ENCODE data around the gene COL15A1.

Gene COL15A1

DNA sequence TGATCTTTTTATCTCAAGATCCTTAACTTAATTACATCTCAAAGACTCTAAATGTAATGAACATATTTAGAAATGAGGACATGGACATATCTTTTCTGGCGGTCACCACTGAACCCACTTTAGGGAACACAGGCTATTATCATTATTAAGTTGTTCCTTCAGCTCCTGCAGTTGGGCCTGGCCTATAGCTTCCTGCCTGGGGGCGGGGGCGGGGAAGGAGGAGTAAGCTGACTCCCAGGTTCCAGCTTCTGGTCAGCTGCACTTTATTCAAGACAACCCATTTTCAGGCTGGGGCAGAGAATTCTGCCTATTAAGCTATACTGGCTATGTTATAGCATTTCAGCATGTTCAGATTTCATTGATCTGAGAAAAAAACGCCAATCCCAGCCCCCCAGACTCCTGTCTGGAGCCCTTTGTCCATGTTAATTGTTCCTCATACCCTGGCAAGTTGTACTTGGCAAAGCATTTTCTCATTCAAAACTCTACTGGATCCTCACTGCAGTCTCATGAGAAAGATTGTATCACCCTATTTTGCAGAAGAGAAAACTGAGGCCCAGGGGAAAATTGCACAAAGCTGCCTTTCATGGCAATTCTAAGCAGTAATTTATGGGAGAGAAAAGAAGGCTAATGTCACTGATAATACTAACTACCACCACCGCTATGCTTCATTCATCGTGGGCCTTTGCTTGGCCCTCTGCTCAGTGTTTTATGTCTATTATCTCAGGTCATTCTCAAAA, 25.1 kb downstream of the COL15A1 start:
- FAIRE-seq: no peak
- DNase-seq (ENCODE audit: insufficient read length, low spot score): no peak

DNA sequence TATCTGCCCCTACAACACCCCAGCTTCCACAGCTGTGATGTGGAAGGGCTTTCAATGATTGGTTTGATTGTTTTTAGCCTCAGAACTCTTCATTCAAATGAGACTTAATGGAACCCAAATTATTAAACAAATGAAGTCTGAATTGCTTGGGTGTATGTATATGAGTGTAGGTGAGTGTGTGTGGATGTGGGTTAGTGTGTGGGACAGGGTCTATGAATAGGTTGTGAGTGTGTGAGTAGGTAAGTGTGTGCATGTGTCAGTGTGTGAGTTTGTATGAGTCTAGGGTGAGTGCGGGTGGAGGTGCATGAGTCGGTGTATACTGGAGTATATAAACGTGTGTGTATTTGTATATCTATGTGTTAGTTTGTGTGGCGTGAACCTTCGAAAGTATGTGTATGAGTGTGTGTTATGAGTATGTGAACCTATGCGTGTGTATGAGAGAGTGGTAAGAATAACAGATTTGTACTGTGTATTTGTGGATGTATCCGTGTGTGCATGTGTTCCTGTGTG, 26.9 kb downstream of the COL15A1 start:
- DNase-seq (ENCODE audit: insufficient read length, low spot score) (no peak), FAIRE-seq (no peak)

DNA sequence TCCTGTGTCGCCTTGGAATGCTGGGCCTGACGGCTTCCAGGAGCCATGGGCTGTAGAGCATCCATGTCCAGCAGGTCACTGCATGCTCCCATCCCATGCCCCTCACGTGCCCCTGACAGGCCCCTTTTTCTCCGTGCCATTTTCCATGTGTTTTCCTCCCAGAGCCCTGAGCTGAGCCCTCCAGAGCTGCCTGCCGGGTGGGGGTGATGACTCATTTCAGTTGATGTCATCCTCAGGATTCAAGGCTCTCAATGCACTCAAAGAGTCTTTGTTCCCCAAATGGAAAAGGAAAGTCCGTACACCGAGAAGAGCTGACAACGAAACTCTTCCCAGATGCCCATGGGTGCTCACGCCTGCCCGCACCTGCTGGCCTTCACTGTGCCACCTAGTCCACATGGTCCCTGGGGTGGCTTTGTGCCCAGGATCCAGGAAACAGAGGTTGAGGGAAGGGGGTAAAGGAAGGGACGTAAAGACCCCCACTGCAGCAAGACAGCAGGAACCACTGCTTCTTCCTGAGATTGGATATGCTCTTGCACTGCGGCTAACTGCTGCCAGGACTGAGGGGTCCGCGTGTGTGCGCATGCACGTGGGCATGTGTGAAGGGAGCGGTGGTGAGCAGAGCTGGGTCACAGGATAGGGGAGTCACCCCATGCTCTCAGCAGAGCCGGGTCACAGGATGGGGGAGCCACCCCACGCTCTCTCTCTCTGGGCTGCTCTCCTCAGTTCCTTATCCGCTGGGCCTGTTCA, 27.6 kb downstream of the COL15A1 start:
- FAIRE-seq: no peak
- no peak for DNase-seq (ENCODE audit: insufficient read length, low spot score)

DNA sequence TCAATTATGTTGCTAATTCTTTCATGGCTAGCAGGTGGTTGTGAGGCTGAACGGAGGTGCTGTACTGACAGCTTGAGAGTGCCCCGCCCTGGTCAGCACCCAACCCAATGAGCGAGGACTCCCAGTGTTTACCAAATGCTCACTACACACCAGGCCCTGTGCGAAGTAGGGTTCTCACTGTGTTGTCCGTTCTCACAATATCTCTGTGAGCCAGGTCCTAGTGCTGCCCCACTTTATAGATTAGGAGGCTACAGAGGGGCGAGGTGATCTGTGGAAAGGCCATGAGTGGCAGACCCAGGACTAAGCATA, 28.2 kb downstream of the COL15A1 start:
- DNase-seq (ENCODE audit: insufficient read length, low spot score) (no peak), FAIRE-seq (no peak)

DNA sequence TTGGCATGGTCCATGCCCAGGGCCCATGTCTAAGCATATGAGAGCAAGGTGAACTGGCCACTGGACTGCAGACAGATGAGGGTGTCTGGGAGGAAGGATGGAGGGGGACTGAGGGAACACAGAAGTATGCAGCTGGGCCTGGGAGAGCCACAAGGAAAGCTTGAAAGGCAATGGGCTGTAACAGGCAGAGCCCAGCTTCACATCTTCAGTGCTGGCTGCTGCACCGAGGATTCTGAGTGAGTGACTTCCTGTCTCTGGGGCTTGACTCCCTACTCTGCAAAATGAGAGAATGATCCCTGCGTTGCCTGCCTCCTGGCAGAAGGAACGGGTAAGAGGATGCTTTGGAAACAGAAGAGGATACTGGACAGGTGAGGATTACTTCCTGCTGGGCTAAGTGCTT, 29.0 kb downstream of the COL15A1 start:
- DNase-seq (ENCODE audit: insufficient read length, low spot score): no peak
- FAIRE-seq: no peak

DNA sequence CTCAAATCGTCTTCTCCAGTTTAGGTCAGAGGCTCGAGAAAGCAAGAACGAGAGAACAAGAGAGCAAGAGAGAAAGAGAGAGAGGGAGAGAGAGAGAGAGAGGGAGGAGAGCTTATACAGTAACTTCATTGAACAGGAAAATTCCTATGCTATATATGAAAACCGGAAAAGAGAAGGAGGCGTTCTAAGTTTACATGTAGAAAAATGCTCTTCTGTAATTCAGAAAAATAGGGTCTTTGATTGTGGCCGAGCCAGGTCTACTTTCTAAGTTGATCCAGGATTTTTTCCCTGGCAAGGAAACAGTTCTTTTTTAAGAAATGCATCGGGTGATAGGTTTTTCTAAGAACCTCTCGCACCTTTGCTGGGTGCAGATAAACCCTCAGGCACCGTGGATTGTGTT, 29.5 kb downstream of the COL15A1 start:
- DNase-seq (ENCODE audit: insufficient read length, low spot score): no peak
- no peak for FAIRE-seq

DNA sequence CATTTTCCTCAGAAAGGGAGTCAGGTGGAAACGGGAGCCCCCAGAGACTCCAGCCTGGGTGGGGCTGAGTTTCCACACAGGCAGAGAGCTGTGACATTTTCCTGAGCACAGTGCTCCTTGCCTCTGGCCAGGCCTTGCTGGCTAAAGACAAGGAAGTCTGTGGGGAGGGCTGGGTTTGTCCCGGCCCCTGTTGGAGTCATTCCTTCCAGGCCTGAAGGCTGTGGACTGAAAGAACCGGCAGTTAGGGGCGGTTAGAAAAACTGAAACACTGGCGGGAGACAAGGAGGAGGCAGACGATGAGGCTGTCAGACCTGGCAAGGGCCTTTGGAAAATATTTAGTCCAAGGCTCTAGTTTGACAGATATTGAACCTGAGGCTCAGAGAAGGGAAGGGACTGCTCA, 29.9 kb downstream of the COL15A1 start:
- no peak for FAIRE-seq

DNA sequence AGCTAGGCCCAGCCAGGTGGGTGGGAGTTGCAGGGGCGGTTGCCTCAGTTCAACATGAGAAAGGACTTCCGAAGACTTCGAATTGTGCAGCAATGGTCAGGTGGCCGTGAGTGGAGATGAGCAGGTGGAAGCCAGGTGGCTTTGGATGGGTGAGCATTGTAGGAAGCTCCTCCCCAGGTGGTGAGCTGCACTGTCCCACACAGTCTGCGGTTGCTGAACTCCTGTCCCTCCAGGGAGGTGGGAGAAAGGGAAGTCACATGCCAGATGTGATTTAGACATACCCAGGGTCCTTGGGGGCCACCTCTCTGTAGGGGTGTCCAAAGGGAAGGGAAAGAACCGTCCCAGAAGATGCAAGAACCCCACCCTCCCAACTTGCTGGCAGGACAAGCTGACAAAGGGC, 30.4 kb downstream of the COL15A1 start:
- FAIRE-seq (no peak), DNase-seq (ENCODE audit: insufficient read length, low spot score) (no peak)

More for the DNA sequence above, 29.9 kb downstream of the COL15A1 start:
- DNase-seq (ENCODE audit: insufficient read length, low spot score): no peak

DNA sequence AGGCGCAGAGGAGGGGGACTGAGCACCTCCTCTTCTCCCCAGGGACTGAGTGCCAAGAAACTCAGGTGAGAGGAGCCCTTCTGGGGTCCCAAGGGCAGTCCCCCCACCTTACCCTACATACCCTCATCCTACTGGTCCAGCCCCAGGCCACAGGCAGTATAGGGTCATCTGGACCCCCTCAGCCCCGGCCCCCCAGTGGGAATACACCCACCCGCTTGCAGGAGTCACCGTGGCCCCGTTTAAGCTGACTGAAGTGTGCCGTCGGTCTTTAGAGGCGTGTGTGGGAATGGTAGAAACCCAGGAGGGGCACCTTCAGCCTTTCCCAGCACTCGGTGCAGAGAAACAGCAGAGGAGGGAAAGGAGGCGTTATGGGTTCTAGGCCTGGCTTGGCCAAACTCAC, 30.8 kb downstream of the COL15A1 start:
- FAIRE-seq: no peak
- DNase-seq (ENCODE audit: insufficient read length, low spot score): no peak

DNA sequence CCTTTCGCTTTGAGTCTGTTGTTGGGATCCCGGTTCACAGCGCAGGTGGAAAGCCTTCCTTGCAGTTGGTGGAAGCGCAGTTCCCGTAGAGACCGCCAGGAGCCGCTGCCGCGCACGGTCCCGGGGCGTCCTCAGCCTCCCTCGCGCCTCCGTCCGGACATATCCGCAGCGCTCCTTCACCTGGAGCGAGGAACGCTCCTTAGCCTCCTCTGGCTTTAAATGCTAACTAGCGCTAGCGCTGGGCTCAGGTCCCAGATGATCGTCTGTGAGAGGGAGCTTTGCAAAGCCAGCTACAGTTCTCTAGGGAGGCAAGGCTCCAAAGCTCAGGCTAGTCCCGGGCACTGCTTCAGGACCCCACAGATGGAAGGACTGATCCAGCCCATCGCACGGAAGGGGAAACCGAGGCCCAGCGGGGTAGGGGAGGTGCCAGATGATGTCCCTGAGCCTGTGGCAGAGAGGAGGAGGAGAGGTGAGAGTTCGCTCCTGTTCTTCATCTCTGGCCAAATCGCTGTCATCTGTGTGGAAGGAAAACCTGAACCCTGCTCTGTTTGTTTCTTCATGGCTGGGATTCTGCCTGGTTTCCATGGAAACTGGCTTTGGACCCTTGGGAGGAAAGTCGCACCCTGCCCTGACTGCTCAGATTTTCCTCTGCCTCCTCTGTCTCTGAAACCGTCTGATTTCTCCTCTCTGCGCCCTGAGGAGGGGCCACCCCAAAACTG, 31.4 kb downstream of the COL15A1 start:
- FAIRE-seq (no peak), DNase-seq (ENCODE audit: insufficient read length, low spot score) (peak; percentile 82)

DNA sequence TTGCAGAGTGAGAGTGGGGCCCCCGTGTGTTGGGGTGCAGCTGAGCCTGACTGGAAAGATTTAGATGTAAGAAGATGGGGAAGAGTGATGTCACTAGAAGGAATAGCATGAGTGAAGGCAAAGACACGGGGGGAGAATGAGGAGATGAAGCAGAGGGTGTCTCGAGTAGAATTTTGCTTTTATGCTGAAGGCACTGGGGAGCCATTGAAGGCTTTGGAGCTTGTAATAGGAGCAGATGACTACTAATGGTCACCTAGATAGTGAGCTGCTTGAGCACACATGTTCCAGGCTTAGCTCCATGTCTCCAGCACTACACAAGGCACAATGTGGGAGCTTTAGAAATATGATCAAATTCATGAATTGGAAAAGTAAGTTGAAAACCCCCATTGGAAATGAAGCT, 32.1 kb downstream of the COL15A1 start:
- FAIRE-seq (no peak), DNase-seq (ENCODE audit: insufficient read length, low spot score) (no peak)

DNA sequence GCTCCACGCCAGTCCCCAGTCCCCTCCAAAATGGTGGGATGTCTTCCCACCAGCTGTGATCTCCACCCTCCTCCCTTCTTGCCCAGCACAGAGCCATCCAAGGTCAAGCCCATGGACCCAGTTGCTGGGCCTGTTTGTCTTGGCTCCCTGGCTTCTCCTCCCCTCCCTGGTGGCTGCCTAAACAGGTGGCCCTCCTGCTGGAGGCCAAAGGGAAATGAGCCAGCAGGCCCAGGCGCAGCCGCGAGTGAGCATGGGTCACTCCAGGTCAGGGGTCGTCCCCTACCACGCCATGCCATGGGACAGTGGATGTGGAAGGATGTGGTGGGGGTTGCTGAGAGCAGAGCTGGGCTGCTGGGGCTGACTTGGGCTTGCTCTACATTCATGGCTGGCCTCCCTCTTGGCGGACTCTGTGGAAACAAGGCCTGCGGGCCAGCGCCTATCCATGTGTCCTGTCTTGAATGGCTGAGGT, 33.6 kb downstream of the COL15A1 start:
- DNase-seq (ENCODE audit: insufficient read length, low spot score): no peak
- FAIRE-seq: no peak

DNA sequence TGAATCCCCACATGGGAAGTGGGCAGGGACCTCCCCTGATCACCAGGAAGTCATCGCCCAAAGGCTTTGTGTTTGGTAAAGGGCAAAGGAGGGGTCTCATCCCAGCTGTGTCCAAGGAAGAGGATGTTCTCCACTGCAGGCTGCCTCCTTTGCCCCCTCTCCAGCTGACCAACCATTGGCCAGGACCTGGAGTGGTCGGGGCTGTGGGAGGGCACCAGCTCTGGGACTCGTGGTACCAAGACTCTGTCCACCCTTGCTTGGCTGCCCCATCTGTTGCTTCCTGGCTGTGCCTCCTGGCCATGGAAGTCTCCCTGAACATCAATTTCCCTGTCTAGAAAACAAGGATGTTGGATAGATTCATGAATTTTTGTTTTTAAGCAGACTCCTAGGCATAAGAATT, 34.1 kb downstream of the COL15A1 start:
- DNase-seq (ENCODE audit: insufficient read length, low spot score): no peak
- no peak for FAIRE-seq

DNA sequence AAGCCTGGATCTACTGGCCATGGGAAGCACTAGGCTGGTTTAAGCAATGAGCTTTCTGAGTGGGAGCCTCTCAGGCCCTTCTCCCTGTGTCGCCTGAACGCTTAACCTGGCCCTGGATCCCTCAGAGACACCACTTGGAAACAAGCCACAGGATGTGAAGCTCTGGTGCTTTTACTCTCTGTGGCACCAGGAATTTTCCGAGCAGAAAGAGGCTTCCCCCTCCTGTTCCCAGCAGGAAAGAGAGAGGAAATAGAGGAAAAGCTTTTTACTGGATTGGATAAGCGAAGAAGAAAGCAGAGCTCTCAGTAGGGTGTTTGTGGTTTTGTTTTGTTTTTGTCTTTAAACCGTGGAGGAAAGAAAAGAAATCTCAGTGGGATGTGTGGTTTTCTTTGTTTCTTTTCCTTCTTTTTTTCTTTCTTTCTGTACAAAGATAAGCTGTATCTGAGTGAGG, 34.5 kb downstream of the COL15A1 start:
- FAIRE-seq (no peak), DNase-seq (ENCODE audit: insufficient read length, low spot score) (no peak)

DNA sequence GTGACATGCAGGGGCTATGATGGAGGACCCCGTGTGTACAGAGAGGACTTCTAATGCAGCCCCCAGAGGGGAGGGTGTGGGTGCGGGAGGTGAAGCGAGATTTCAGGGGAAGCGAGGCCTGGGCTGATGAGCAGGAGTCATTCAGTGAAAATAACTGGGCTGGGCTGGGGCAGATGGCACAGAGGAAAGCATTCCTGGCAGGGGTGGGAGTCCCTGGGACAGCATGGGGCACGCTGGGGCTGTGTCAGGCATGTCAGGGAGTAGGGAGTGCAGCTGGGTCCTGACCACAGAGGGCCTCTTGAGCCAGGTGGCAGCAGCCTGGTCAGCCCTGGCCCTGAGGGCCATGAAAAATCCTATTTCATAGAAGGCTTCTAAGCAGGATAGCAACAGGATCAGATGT, 36.6 kb downstream of the COL15A1 start:
- DNase-seq (ENCODE audit: insufficient read length, low spot score) (no peak), FAIRE-seq (no peak)

DNA sequence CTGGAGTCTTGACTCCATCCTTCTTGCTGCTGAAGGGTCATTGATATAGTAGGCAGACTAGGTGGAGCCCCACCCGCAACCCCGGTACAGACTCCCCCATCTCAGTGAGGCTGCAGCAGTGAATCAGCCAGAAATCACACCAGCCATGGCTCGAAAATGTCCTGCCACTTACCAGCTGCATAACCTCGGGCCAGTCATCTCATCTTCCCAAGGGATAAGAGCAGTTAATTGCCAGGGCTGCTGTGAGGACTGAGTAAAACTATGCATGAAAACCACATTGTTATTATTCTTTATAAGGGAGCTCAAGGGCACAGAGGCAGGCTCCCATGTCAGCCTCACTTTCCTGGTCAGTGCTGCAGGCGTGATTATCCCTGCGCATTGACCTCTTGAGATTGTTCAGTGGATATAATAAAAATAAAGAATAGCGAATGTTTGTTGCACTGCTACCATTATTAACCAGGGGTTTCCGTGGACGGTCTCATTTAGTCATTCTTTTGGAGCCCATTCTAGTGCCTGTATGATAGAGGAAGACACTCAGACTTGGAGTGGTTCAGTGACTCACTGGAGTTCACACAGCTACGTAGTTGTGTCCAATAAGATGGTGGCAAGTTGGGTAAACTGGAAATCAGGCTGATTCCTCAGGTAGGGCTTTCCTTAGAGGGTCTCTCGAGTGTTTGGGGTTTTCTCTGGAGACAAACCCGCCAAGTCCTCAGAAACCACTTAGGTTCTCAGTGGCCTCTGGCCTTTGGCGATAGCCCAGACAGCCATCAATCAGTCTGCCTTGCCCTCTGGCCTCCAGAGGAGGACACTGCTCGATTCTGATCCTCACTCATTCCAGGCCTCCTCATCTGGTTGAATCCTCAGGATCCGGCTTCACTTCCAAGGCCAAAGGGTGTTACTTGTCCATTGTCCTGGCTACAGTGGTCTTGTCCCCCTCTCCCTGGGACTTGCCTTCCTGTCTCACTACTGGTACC, 39.9 kb downstream of the COL15A1 start:
- no peak for FAIRE-seq

DNA sequence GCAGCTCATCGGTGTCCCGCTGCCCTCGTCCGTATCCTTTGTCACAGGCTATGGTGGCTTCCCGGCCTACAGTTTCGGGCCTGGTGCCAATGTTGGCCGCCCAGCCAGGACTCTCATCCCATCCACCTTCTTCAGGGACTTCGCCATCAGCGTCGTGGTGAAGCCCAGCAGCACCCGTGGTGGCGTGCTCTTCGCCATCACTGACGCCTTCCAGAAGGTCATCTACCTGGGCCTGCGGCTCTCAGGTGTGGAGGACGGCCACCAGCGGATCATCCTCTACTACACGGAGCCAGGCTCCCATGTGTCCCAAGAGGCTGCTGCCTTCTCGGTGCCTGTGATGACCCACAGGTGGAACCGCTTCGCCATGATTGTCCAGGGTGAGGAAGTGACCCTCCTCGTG, 41.9 kb downstream of the COL15A1 start:
- DNase-seq (ENCODE audit: insufficient read length, low spot score) (no peak), FAIRE-seq (no peak)

More for the DNA sequence above, 39.9 kb downstream of the COL15A1 start:
- DNase-seq (ENCODE audit: insufficient read length, low spot score): no peak

DNA sequence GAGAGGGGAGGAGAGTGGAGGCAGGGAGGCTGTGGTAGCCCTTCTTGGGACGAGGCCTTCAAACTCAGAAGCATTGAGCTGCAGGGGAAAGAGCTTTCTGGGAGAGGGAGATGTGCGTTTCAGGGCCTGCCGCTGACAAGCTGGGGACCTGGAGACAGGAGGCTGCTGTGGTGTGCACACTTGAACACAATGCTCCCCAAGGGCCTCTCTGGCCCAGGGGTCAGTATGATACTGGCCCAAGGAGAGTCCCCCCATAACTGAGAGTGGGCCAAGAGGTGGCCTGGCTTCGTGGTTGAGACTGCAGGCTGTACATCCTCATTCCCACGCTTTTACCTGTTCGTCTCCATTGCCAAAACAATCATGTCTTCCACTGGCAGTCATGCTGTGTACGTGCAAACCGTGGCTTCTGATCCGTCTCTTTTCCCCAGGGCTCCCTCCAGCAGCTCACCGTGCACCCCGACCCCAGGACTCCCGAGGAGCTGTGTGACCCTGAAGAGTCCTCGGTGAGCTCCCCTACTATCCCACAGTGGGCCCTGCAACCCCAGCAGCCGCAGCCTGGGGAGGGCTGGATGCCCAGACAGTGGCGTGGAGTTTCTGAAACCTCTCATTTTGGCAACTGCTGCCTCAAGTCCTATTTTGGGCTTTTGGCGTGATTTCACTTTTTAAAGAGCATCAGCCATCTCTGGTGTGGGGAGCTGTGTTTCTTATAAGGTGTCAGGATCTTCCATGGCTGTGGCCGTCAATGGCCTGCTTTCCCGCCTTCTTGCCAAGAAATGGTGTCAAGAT, 43.4 kb downstream of the COL15A1 start:
- FAIRE-seq: no peak
- DNase-seq (ENCODE audit: insufficient read length, low spot score): no peak

All from GM19239 (cell line).